ENCODE measurements around the gene KLK3.

- no peak for TF ChIP-seq POLR2AphosphoS5 (IDR thresholded peaks at IDR 0.05)
- no peak for TF ChIP-seq CTCF (IDR thresholded peaks at IDR 0.05)
- TF ChIP-seq EP300 (IDR thresholded peaks at IDR 0.05), result no peak
These were observed 42.2 kb upstream of the KLK3 start for GRCh38 chr19:50812474-50812873.
